Right lobe of liver (tissue), 4 donors: ENCODE measurements around the gene BTBD1.
"Not testable (repeated sequence)": the region's sequence is repeated elsewhere in the genome, so short reads cannot be mapped to it uniquely, and the experiment has no call there.

ENCODE experiments used
- POLR2A ChIP-seq: fragments of 450-650 bp; IDR thresholded peaks from one replicate; pipeline ENCODE4 v1.6.1; 2017; ENCODE audit warnings: antibody characterized with exemption, mild to moderate bottlenecking
- TF ChIP-seq, protein P1 (sequence below), 4 donors: fragments of 200-600 bp in 3 of 4; fragments of 450-650 bp in 1 of 4; IDR thresholded peaks; one replicate each; pipeline versions ENCODE4 v1.5.1 to v1.8.0; 2016 to 2022; ENCODE audit warnings: antibody characterized with exemption in 4 of 4, mild to moderate bottlenecking in 2 of 4
- donor health status: DM: no; HTN: no; CAD: no.
- donor health status: DM: no; HTN: no; CAD: no.
- donor health status: DM: no; HTN: yes; CAD: no.

DNA sequence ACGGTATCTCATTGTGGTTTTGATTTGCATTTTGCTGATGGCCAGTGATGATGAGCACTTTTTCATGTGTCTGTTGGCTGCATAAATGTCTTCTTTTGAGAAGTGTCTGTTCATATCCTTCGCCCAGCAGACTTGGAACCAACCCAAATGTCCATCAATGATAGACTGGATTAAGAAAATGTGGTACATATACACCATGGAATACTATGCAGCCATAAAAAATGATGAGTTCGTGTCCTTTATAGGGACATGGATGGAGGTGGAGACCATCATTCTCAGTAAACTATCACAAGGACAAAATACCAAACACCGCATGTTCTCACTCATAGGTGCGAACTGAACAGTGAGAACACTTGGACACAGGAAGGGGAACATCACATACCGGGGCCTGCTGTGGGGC is 35.8 kb downstream of the BTBD1 start:
- TF ChIP-seq, protein P1, sequence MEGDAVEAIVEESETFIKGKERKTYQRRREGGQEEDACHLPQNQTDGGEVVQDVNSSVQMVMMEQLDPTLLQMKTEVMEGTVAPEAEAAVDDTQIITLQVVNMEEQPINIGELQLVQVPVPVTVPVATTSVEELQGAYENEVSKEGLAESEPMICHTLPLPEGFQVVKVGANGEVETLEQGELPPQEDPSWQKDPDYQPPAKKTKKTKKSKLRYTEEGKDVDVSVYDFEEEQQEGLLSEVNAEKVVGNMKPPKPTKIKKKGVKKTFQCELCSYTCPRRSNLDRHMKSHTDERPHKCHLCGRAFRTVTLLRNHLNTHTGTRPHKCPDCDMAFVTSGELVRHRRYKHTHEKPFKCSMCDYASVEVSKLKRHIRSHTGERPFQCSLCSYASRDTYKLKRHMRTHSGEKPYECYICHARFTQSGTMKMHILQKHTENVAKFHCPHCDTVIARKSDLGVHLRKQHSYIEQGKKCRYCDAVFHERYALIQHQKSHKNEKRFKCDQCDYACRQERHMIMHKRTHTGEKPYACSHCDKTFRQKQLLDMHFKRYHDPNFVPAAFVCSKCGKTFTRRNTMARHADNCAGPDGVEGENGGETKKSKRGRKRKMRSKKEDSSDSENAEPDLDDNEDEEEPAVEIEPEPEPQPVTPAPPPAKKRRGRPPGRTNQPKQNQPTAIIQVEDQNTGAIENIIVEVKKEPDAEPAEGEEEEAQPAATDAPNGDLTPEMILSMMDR (IDR thresholded peaks at IDR 0.05): not testable (repeated sequence)
- TF ChIP-seq POLR2A: not testable (repeated sequence)
